Measurements from ENCODE around the gene DUT.

- TF ChIP-seq CTCF (IDR thresholded peaks at IDR 0.05) (no peak), POLR2A (IDR thresholded peaks at IDR 0.05) (no peak)
Measured at GRCh38 chr15:48292458-48292857, 38.8 kb upstream of the DUT start.

Measured in adrenal gland (tissue), 5 donors.